HCT116 (cell line): ENCODE data around the gene RAB31. TPM values are rescaled to one million over a fixed set of nuclear protein-coding genes. Genes with fewer than 3 reads are reported as not detected.

Experiments
- ATAC-seq: fragments of 200-7000 bp; cut with Tn5 transposase; 2 replicates; pipeline ENCODE4 v1.9.1; 2020; ENCODE audit warnings: mild to moderate bottlenecking, moderate library complexity
- BruUV-seq: library from RNA; stranded (reverse); fragments of 400-500 nt; replicated peaks from 2 replicates; lab custom pipeline; 2021; lab: Mats Ljungman, UMichigan
- CTCF ChIA-PET: fragments of 300-600 bp; sonication (Branson Sonifier 250); formaldehyde crosslinking; loops from one replicate; lab custom pipeline; 2021; ENCODE audit warnings: antibody characterized with exemption; lab: Charles Lee
- POLR2A ChIA-PET: fragments of 300-600, 350-600 bp; sonication (Branson Sonifier 250); formaldehyde crosslinking; loops from one replicate; lab custom pipeline; 2021; ENCODE audit warnings: antibody characterized with exemption; lab: Charles Lee
- RAD21 ChIA-PET, 2 experiments: fragments of 300-600 bp; sonication (Branson Sonifier 250); formaldehyde crosslinking; loops; one replicate each; lab custom pipeline; 2023; ENCODE audit warnings: low total read pairs in 2 of 2; ENCODE audit not compliant: uncharacterized antibody in 2 of 2, unreplicated experiment in 2 of 2, low non-redundant PET in 1 of 2; lab: Charles Lee
- DNase-seq: peaks from one replicate; pipeline ENCODE4 v3.0.0-alpha.2; 2010; ENCODE audit warnings: low read depth, low spot score
- H2AFZ ChIP-seq: fragments of 200-600 bp; shearing (Covaris generic), sonication (generic); 2 replicates; pipeline ENCODE4 v1.6.1; 2017; ENCODE audit warnings: low read depth, mixed run types, mixed read lengths, antibody characterized with exemption, low read length; ENCODE audit not compliant: poor library complexity, severe bottlenecking
- H3K27ac ChIP-seq: 2 replicates; pipeline ENCODE4 v1.5.1; 2012; ENCODE audit warnings: low read depth, low read length
- H3K27me3 ChIP-seq: fragments of 200-600 bp; sonication (generic); 2 replicates; pipeline ENCODE4 v1.6.1; 2016; ENCODE audit warnings: mixed run types, low read length, mixed read lengths; ENCODE audit not compliant: insufficient read depth
- H3K36me3 ChIP-seq, 2 experiments: fragments of 200-500 bp in 1 of 2; fragments of 200-600 bp in 1 of 2; sonication (Bioruptor generic) in 1 of 2; sonication (generic) in 1 of 2; 2 replicates each; pipeline versions ENCODE4 v1.5.1 to v1.6.1; 2014 to 2016; ENCODE audit warnings: low read length in 2 of 2, inconsistent platforms in 1 of 2, mixed read lengths in 1 of 2, mixed run types in 1 of 2; ENCODE audit not compliant: insufficient read depth in 2 of 2, control insufficient read depth in 1 of 2
- H3K4me1 ChIP-seq, 2 experiments: fragments of 200-600 bp in 1 of 2; sonication (generic) in 1 of 2; 2 replicates each; pipeline versions ENCODE4 v1.5.1 to v1.6.1; 2012 to 2017; ENCODE audit warnings: low read length in 2 of 2, inconsistent platforms in 1 of 2, mild to moderate bottlenecking in 1 of 2, mixed read lengths in 1 of 2, mixed run types in 1 of 2, moderate library complexity in 1 of 2; ENCODE audit not compliant: insufficient read depth in 2 of 2, control insufficient read depth in 1 of 2
- H3K4me2 ChIP-seq: fragments of 200-600 bp; sonication (generic); 2 replicates; pipeline ENCODE4 v1.6.1; 2017; ENCODE audit warnings: mixed run types, low read length, mixed read lengths
- H3K4me3 ChIP-seq, 2 experiments: fragments of 200-600 bp in 1 of 2; sonication (generic) in 1 of 2; replicated peaks in 1 of 2; 2 replicates each; pipeline ENCODE4 v1.5.1; 2011 to 2016; ENCODE audit warnings: low read length in 2 of 2, control low read depth in 1 of 2, low read depth in 1 of 2, mild to moderate bottlenecking in 1 of 2, mixed read lengths in 1 of 2, mixed run types in 1 of 2
- H3K79me2 ChIP-seq: fragments of 200-600 bp; sonication (generic); 2 replicates; pipeline ENCODE4 v1.6.1; 2017; ENCODE audit warnings: mild to moderate bottlenecking, mixed run types, low read length, moderate library complexity, mixed read lengths; ENCODE audit not compliant: insufficient read depth
- H3K9ac ChIP-seq: fragments of 200-600 bp; sonication (generic); 2 replicates; pipeline ENCODE4 v1.6.1; 2016; ENCODE audit warnings: low read length, mixed read lengths
- H3K9me2 ChIP-seq: fragments of 200-600 bp; sonication (generic), shearing (Covaris generic); 2 replicates; pipeline ENCODE4 v1.6.1; 2017; ENCODE audit warnings: mixed run types, mild to moderate bottlenecking, moderate library complexity; ENCODE audit not compliant: insufficient read depth
- H3K9me3 ChIP-seq, 2 experiments: fragments of 200-500 bp in 1 of 2; fragments of 200-600 bp in 1 of 2; sonication (Bioruptor generic) in 1 of 2; sonication (generic) in 1 of 2; 2 replicates each; pipeline ENCODE4 v1.6.1; 2014 to 2017; ENCODE audit warnings: low read length in 2 of 2, mixed read lengths in 2 of 2, inconsistent platforms in 1 of 2, low read depth in 1 of 2, mild to moderate bottlenecking in 1 of 2, mixed run types in 1 of 2, moderate library complexity in 1 of 2; ENCODE audit not compliant: control insufficient read depth in 1 of 2, insufficient read depth in 1 of 2
- H4K20me1 ChIP-seq: fragments of 200-600 bp; sonication (generic), shearing (Covaris generic); 2 replicates; pipeline ENCODE4 v1.6.1; 2017; ENCODE audit warnings: mixed run types, mild to moderate bottlenecking, moderate library complexity; ENCODE audit not compliant: insufficient read depth
- ATF3 ChIP-seq: IDR thresholded peaks from 2 replicates; pipeline ENCODE4 v1.6.1; 2012
- CBX3 ChIP-seq: IDR thresholded peaks from 2 replicates; pipeline ENCODE4 v1.6.1; 2012; ENCODE audit warnings: low read depth
- CEBPB ChIP-seq: IDR thresholded peaks from 2 replicates; pipeline ENCODE4 v1.6.1; 2012; ENCODE audit warnings: low read depth
- CTCF ChIP-seq, 3 experiments: fragments of 200-600 bp in 1 of 3; sonication (generic) in 1 of 3; IDR thresholded peaks in 2 of 3; conservative IDR thresholded peaks in 1 of 3; 2 replicates each; pipeline ENCODE4 v1.5.1; 2012 to 2017; ENCODE audit warnings: low read depth in 2 of 3, low read length in 2 of 3, antibody characterized with exemption in 1 of 3, borderline replicate concordance in 1 of 3, control low read depth in 1 of 3, mild to moderate bottlenecking in 1 of 3, mixed read lengths in 1 of 3, mixed run types in 1 of 3, moderate library complexity in 1 of 3; ENCODE audit not compliant: insufficient read depth in 1 of 3
- EZH2 ChIP-seq: fragments of 200-600 bp; sonication (generic); IDR thresholded peaks from 2 replicates; pipeline ENCODE4 v1.6.1; 2017; ENCODE audit warnings: antibody characterized with exemption, mixed run types
- FOSL1 ChIP-seq: IDR thresholded peaks from 2 replicates; pipeline ENCODE4 v1.6.1; 2012; ENCODE audit warnings: low read depth
- JUND ChIP-seq: IDR thresholded peaks from 2 replicates; pipeline ENCODE4 v1.6.1; 2012
- POLR2A ChIP-seq: IDR thresholded peaks from 2 replicates; pipeline ENCODE4 v1.7.0; 2011; ENCODE audit warnings: borderline replicate concordance; ENCODE audit not compliant: insufficient read depth, insufficient read length; ENCODE audit errors: extremely low read depth
- SIN3A ChIP-seq: IDR thresholded peaks from 2 replicates; pipeline ENCODE4 v1.6.1; 2012; ENCODE audit warnings: low read depth
- TCF7L2 ChIP-seq: IDR thresholded peaks from 2 replicates; pipeline ENCODE4 v1.7.0; 2011; ENCODE audit warnings: borderline replicate concordance, inconsistent platforms; ENCODE audit not compliant: insufficient read depth, insufficient read length; ENCODE audit errors: extremely low read depth
- ZFX ChIP-seq: fragments of 450-650 bp; IDR thresholded peaks from 2 replicates; pipeline ENCODE4 v1.6.1; 2017
- ZNF274 ChIP-seq: fragments of 200-500 bp; sonication (Bioruptor generic); IDR thresholded peaks from 2 replicates; pipeline ENCODE4 v1.6.1; 2014; ENCODE audit warnings: mild to moderate bottlenecking, low read depth, low read length, inconsistent platforms
- intact Hi-C: fragments of 100-400 bp; cut with micrococcal nuclease; formaldehyde crosslinking; loops from 2 replicates; pipeline ENCODE4 v1.10.0; 2022
- total RNA-seq: library from RNA; stranded (reverse); gene quantifications from one replicate; pipeline ENCODE4 v1.2.1, GENCODE V29; 2021; ENCODE audit not compliant: unreplicated experiment
- TF ChIP-seq, protein P1 (sequence below): IDR thresholded peaks from 2 replicates; pipeline ENCODE4 v1.6.1; 2012

The RAB31 gene
- total RNA-seq, 1 experiment from 2014 or later, result 46.9 TPM

GRCh38 chr18:9689253-9689652, 18.8 kb upstream of the RAB31 start:
- no peak overlapping the region for H3K4me2 ChIP-seq
- H3K4me3 ChIP-seq, result no peak overlapping the region
- no TSS peak for BruUV-seq
- peaks cover 0 to 2% of the 10 kb centered on the region in 2 experiments; a peak in 1 of 4 replicates for H3K4me1 ChIP-seq
- no peaks in the 10 kb centered on the region for H3K79me2 ChIP-seq
- CTCF ChIA-PET, result no interaction called here
- H3K9ac ChIP-seq, result no peak overlapping the region
- RAD21 ChIA-PET, result no interaction called here
- DNase-seq (no peak), ATAC-seq (no peak)
- intact Hi-C loops, result no loop called here
- no peak overlapping the region for H2AFZ ChIP-seq
- POLR2A ChIA-PET, result no interaction called here
- no peaks in the 10 kb centered on the region for H4K20me1 ChIP-seq
- H3K27ac ChIP-seq, result no peak overlapping the region
- H3K36me3 ChIP-seq, result no peaks in the 10 kb centered on the region
- no peaks in the 10 kb centered on the region for H3K9me3 ChIP-seq
- TF ChIP-seq, protein P1, sequence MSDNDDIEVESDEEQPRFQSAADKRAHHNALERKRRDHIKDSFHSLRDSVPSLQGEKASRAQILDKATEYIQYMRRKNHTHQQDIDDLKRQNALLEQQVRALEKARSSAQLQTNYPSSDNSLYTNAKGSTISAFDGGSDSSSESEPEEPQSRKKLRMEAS, result no peak
- no peak for TF ChIP-seq CEBPB
- TF ChIP-seq FOSL1, result no peak
- TF ChIP-seq ATF3, result no peak
- H3K27me3 ChIP-seq, result no peaks in the 10 kb centered on the region
- no peaks in the 10 kb centered on the region for H3K9me2 ChIP-seq

- no peaks in the 10 kb centered on the region for H3K9me2 ChIP-seq
- H3K9ac ChIP-seq, result no peak overlapping the region
- CTCF ChIA-PET, result no interaction called here
- POLR2A ChIA-PET, result interaction anchor here (0.9 kb wide), 1 partner anchor 122 kb away, joined by 3 read pairs; no protein-coding TSS in a partner anchor
- no peak overlapping the region for H3K4me2 ChIP-seq
- TF ChIP-seq TCF7L2, result no peak
- TF ChIP-seq CBX3, result no peak
- no peak for TF ChIP-seq JUND
- no peak for TF ChIP-seq CTCF (IDR thresholded peaks at IDR 0.05 in 2 of 3, conservative IDR thresholded peaks at IDR 0.05 in 1 of 3; ENCODE audit: borderline replicate concordance in 1 of 3, insufficient read depth in 1 of 3, low read depth in 2 of 3, low read length in 2 of 3)
- TF ChIP-seq POLR2A, result no peak
- no peak for TF ChIP-seq EZH2
- no peak for TF ChIP-seq ZFX
- TF ChIP-seq, protein P1, result no peak
- TF ChIP-seq ZNF274, result no peak
- TF ChIP-seq SIN3A, result no peak
- peaks cover 0 to 5% of the 10 kb centered on the region in 2 experiments; a peak in 1 of 4 replicates for H3K4me1 ChIP-seq
- intact Hi-C loops, result no loop called here
- DNase-seq (no peak), ATAC-seq (no peak)
- H3K79me2 ChIP-seq, result no peaks in the 10 kb centered on the region
- RAD21 ChIA-PET, result no interaction called here
- no peak overlapping the region for H3K27ac ChIP-seq
- H2AFZ ChIP-seq, result no peak overlapping the region
- no peaks in the 10 kb centered on the region for H3K36me3 ChIP-seq
- no peaks in the 10 kb centered on the region for H3K9me3 ChIP-seq
- no peaks in the 10 kb centered on the region for H3K27me3 ChIP-seq
- H4K20me1 ChIP-seq, result no peaks in the 10 kb centered on the region
- no TSS peak for BruUV-seq
- H3K4me3 ChIP-seq, result no peak overlapping the region
These were observed 17.5 kb upstream of the RAB31 start for GRCh38 chr18:9690418-9691188.
